Adipose tissue (tissue), 3 donors: ENCODE results near the gene AFTPH. TPM values are rescaled to one million over a fixed set of nuclear protein-coding genes. Genes with fewer than 3 reads are reported as not detected.

ENCODE experiments used
- H3K27ac ChIP-seq: one replicate; pipeline ENCODE4 v1.5.1; 2013; ENCODE audit warnings: low read depth, low read length
- WGBS, 3 donors: extraction: QIAGEN DNeasy Blood & Tissue Kit; methylation state at CpG; one replicate each; pipeline ENCODE4 v1.1.7; 2013; 5-methylcytosine and 5-hydroxymethylcytosine counted together
- polyA plus RNA-seq, 3 donors: library from polyadenylated mRNA; stranded (reverse); fragments of 200-250 nt; gene quantifications; one replicate each; pipeline ENCODE4 v1.2.3, GENCODE V29; 2013
- donor health status: healthy with polysubstance abuse.
- donor health status: Bipolar disorder and iron deficiency.
- donor health status: healthy.

Gene AFTPH
- polyA plus RNA-seq, 3 donors, result 15.6 to 18.8 (median 15.9) TPM

DNA sequence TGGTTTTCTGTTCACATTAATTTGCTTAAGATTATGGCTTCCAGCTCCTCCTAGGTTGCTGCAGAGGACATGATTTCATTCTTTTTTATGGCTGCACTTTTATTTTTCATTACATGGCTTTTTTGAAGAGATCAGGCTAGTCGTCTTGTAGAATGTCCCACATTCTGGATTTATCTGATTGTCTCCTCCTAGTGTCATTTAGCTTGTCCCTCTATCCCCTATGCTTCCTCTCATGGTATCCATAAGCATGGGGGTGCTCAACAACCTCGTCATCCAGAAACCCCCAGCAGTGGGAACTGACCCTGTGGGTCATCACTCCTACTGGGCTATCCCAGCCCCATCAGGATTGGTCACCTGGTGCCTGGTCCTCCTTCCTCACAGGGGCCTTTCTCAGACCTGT, 80.0 kb downstream of the AFTPH start:
- no peak overlapping the region for H3K27ac ChIP-seq
- 87 to 94% (median 90%) methylated on average over 2 of the region's 2 CpGs for WGBS, 3 donors

DNA sequence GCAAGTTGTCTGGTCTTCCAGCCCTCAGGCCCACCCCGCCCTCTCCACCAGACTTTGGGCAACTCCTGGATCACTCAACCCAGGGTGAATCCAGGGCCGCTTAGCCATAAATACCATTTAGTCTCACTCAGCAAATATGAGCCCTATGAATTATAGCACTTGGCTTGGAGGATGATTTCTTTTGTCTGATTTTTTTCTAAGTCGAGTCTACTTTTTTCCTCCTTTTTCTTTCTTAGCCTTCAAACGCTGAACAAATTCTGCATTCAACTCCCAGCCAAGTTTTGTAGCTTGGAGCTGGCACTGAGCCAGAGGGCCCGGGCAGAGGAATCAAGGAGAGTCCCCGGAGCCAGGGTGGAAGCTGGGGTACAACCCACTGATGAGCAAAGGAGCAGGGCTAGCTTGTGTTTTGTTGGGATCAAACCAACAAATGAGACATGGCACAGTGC, 80.9 kb downstream of the AFTPH start:
- no peak overlapping the region for H3K27ac ChIP-seq
- 41 to 56% (median 45%) methylated on average over 6 of the region's 6 CpGs for WGBS, 3 donors

DNA sequence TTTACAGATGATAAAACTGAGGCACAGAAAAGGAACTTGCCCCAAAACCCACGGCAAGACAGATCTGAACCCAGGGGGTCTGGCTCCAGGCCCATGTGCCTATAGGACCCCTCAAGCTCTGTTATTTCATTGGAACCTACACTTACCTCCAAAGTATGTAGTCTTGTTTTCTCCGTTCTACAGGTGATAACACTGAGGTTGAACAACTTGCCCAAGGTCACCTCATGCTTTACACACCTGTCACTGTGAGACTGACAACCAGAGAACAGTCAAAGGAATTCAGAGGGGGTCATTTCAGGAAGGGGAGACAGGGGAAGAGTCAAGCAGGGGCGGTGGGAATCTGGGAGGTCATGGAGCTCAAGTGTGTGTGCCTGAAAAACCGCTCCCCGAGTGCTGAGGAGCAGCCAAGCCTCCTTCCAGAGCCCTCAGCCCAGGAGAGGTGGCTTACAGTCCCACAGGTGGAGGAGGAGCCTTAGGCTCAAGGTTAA, 81.9 kb downstream of the AFTPH start:
- WGBS, 3 donors, result 60 to 95% (median 88%) methylated on average over 5 of the region's 5 CpGs
- no peak overlapping the region for H3K27ac ChIP-seq

DNA sequence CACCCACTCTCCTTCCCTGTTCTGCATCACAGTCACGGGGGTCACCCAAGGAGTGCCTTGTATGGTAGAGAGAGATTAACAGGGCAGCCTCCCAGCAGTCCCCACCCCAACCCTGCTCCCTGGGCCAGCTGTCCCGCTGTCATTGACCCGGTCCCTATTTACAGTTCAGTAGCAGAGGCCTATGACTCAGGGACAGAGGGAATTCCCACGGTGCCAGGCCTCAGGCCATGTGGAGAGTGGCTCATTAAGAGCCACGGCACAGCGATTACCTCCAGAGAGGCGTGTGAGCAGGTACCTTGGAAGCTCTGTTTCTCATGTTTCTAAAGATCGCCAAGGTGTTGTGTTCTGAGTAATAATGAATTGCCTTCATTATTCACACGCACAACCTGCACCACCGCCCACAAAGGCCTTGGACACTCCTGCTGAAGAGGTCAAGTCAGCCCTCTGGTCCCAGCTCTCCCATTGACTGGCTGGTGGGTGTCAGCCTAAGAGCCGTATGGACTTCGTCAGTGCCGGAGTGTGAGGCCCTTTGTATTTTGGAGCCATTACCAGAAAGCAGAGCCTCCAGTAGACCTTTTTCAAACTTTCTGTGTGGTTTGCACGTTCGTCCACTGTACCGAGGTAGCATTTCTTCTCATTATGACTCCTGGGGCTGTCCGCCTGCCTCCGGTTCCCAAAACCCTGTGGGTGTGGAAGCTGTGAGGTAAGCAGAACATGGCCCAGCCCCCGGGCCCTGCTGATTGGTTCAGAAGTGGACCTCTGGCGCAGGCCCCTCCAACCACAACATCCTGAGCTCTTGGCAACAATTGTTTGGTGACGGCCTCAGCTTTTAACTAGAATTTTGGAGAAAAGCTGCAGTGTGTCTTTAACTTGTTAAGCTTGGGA, 82.6 kb downstream of the AFTPH start:
- whole genome bisulfite sequencing, 3 donors, result 45 to 68% (median 50%) methylated on average over 21 of the region's 21 CpGs
- H3K27ac ChIP-seq, result no peak overlapping the region

DNA sequence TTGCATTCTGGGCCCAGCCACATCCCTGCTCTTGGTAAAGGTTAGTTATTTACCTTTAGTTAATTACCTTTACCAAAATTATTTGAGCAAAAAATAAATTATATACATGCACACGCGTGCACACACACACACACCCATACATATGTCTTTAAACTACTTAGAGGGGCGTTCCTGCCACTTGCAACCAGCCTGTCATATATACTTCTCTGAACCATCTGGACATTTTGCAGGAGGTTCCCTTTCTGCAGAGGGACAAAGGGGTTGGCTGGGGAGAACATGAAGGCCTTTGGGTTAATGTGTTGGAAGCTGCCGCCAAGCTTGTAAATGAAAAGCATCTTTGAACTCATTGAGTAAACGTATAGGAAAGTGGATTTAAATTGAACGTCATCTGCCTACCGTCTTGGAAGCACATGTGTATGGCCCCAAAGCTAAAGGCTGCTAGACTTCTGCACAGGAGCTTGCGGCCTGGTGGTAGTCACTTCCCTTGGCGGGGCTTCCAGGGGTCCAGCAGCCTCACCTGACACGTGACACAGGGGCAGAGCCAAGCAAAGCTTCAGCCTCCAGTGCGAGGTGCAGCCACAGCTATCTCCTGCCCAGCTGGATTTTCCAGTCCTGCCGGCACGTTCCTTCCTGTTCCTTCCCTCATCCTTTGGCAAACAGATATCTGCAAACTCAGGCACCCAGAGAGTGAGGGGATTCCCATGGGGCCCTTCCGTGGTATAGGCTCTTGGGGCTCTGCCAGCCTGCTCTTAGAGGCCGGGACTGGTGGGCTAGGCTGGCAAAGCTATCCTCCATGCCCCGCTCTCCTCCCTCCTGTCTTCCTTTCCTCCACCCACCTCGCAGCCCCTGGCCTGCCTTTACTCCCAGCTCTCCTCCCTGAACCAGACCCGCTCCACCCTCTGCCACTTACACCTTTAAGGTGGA, 83.5 kb downstream of the AFTPH start:
- no peak overlapping the region for H3K27ac ChIP-seq
- WGBS, 3 donors, result 59 to 69% (median 67%) methylated on average over 18 of the region's 18 CpGs

DNA sequence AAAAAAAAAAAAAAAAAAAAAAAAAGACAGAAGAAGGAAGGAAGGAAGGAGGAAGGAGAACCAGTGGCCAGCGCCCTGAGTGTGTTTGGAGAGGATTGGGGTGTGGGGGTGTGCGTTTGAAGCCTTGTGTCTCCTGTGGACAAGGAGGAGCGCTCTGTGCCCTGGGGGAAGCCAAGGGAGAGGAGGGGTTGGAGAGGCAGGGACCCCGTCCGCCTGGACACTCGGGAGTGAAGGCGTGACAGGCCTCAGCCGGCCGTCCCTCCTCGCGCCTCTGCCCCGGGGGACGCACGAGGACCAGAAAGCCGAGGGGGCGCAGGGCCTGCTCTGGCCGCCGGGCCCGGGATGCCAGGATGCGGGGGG, 84.7 kb downstream of the AFTPH start:
- WGBS, 3 donors, result 12 to 34% (median 12%) methylated on average over 14 to 20 of the region's 20 CpGs
- H3K27ac ChIP-seq, result no peak overlapping the region

DNA sequence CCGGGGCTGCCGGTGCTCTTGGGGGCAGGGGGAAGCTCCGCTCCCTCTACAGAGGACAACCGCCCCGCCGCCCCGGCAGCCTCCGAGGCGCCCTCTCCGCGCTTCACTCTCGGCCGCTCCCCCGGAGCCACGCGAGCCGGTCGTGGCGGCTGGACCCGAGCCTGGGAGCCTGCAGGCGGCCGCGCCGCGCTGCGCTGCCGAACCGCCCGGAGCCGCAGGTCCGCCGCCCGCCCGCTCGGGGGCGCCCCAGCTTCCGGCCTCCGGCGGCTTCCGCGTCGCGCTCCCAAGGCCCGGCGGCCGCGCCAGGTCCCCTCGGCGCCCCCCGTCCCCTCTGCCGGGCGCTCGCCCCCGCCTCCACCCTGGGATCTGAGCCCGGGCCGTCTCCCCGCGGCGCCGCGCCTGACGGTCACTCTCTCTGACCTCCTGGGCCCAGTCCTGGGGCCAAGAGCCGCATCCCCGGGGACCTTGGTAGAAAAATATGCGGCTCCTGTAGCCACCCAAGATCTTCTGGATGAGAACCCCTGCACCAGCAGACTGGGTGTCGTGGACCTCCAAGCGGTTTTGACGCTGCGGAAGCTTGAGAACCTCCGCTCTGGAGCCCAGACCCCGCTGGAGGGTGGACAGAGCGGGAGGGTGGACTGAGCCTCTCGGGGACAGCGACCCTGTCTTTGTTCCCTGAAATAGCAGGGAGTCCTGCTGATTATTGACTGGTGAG, 85.3 kb downstream of the AFTPH start:
- no peak overlapping the region for H3K27ac ChIP-seq

DNA sequence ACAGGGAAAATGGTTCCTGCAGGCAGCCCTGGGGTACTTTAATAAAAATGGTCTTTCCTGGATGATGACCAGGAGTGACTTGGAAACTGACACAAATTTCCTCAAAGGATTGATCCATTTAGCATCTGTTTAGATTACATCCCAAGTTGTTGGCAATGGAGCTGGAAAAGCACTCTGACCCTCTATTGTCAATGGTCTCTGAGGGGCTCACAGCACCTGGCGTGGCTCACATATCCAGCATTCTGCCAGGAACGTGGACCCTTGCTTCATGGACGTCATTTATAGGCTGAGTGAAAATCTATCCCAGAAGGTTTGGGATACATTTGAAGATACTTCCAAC, 85.8 kb downstream of the AFTPH start:
- H3K27ac ChIP-seq, result no peak overlapping the region
- WGBS, 3 donors, result 59 to 72% (median 71%) methylated on average over 3 of the region's 3 CpGs

More for the DNA sequence above, 85.3 kb downstream of the AFTPH start:
- 5% methylated on average over 46 to 74 of the region's 74 CpGs for WGBS, 3 donors

DNA sequence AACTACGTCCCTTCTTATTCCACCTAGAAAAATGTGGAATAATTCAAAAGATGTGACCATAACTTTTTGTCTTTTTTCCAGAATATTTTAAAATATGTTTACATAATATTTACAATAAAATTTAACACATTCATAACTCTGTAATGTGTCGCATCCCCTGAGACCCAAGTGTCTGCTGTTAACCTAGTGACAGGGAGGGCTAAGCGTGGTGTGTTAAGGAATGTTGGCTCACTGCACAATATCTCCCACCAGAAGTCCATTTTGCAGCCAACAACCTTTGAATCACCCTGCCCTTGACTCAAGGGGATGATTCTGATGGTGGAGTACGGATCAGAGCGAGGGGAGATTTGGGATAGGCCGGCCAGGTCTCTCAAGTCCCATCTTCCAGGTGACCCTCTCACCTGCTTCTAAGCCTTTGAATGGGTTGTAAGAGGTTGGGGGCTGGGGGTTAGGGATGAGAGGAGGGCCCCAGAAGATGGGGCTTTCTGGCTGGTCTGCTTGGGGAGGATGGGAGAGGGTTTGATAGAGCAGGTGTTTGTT, 86.3 kb downstream of the AFTPH start:
- WGBS, 3 donors, result 93 to 97% (median 95%) methylated on average over 6 of the region's 6 CpGs
- H3K27ac ChIP-seq, result no peak overlapping the region

DNA sequence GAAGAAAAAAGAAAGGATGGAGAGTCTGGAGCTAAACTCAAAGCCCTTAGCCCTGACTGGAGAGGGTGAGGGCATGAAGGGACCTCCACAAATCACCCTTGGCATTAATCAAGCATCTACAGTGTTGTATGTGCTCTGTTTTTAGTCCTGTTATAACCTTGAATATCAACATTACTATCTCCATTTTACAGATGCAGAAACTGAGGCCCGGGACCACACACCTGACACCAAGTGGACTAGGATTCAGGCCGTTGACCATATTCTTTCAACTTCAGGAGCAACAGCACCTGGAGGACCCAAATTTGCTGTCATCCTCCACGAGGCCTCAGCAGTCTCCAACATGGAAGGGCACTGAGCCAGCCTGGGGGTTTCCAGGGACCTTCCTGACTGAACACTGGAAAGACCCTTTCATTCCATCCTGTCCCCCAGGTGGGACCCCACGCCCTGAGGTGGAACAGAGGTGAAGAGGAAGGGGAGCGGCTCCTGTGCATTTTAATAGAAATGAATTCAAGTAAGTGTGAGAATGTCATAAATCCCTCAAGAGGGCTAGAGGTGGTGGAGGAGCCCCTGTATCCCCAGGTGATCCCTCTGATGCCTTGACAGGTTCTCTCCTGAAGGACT, 88.6 kb downstream of the AFTPH start:
- 86 to 92% (median 89%) methylated on average over 5 of the region's 5 CpGs for WGBS, 3 donors
- H3K27ac ChIP-seq, result no peak overlapping the region

DNA sequence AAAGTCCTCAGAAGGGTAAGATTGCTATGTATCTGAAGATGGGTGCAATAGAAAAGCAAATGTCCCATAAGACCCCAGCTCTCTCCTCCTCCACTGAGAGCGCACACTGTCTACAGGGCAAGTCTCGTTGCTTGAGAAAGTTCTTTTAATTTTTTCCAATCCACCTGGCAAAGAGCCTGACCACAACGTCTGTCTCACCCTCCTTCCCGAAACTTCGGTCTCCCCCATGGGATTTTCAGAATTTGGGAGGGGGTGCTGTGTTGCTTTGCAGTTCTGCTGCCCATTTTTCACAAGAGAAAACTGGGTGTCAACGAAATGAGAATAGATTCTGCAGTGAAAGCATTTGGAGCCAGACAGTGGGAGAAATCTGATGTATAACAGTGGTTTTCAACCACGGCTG, 89.1 kb downstream of the AFTPH start:
- 52 to 81% (median 55%) methylated on average over 7 of the region's 7 CpGs for WGBS, 3 donors
- H3K27ac ChIP-seq, result no peak overlapping the region

DNA sequence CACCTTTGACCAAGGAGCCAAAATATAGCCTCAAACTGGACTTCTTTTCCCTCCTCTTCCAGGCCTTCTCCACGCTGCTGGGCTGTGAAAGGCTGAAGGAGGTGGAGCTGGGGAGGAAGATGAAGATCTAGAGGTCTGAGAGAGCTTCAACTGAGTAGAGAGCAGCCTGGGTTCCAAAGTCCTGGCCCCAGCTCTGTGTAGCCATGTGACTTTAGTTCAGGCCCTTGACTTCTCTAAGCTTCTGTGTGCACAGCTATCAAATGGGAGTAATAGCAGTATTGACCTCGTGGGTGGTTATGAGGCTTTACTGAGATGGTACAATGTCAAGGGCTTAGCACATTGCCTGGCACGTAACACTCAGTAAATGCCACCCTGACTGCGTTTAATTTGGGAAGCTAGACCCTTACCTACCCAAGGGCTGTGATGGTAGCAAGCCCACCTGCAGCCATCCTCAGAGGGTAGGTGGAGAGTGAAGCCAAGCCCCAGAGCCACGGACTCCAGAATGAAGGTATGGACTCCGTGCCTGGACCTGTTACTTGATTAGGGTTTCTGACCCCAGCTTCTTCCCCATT, 91.2 kb downstream of the AFTPH start:
- no peak overlapping the region for H3K27ac ChIP-seq
- 94 to 95% (median 95%) methylated on average over 6 of the region's 6 CpGs for WGBS, 3 donors

DNA sequence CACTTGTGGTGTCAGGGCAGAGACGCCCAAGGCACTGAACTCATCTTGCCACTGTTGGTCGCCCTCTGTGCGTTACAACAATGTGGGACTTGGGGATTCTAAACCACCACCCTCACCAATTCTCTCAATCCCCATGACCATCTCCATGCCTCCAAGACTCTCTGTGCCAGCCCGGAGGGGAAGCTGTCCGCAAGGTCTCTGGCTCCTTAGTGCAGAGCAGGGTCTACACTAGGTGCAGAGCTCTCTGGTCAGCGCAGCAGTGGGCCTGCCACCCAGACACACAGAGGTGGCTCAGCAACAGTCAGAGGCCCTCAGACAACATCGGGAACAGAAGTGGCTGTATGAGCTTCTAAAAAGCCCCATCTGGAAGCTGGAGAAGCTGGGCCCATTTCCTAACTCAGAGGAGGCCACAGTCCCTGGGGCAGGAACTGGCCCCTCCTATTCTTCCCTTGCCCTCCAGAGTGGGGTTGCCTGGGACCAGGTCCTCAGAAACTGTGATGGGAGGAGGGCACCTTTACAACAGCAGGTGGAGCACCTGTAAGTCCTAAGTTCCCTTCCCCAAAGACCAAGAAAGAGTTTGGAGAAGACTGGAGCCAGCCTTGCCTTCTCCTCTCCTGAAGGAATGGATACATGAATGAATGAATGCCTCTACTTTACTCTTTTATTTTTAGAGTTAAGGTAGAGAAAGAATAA, 91.9 kb downstream of the AFTPH start:
- no peak overlapping the region for H3K27ac ChIP-seq
- WGBS, 3 donors, result 96 to 99% (median 97%) methylated on average over 7 of the region's 7 CpGs

DNA sequence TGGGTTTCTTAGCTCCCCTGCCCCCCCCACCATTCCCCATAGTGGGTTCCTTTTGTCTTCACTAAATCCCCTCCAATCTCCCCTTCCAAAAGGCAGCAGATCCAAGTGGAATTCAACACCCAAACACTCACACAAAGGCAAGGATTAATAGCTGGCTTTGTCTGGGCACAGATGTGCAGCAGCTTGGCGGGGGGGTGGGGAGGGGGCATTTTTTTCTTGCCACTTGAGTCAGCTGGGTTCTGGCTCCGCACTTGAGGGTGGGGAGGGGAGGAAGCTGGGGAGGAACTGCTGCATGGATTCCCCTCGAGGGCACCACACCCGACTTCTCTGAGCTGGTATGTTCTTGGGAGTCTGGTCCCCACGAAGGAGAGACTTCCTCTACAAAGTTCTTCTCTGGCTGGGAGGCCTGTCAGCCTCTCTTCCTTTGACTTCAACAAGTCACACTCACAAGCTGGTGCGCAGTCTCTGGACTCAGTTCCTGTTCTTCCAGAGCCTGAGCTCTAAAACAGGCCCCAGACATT, 93.6 kb downstream of the AFTPH start:
- H3K27ac ChIP-seq, result no peak overlapping the region
- WGBS, 3 donors, result 35 to 71% (median 56%) methylated on average over 6 of the region's 6 CpGs

DNA sequence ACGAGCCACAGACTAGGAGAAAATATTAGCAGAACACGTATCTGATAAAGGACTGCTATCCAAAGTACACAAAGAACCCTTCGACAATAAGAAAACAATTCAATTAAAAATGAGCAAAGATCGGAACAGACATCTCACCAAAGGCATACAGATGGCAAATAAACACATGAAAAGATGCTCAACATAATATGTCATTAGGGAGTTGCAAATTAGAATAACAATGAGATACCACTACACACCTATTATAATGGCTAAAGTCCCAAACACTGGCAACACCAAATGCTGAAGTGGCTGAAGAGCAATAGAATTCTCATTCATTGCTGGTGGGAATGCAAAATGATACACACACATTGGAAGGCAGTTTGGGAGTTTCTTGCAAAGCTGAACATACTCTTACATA, 96.5 kb downstream of the AFTPH start:
- H3K27ac ChIP-seq, result no peak overlapping the region
- 54 to 92% (median 89%) methylated on average over 4 of the region's 4 CpGs for WGBS, 3 donors

DNA sequence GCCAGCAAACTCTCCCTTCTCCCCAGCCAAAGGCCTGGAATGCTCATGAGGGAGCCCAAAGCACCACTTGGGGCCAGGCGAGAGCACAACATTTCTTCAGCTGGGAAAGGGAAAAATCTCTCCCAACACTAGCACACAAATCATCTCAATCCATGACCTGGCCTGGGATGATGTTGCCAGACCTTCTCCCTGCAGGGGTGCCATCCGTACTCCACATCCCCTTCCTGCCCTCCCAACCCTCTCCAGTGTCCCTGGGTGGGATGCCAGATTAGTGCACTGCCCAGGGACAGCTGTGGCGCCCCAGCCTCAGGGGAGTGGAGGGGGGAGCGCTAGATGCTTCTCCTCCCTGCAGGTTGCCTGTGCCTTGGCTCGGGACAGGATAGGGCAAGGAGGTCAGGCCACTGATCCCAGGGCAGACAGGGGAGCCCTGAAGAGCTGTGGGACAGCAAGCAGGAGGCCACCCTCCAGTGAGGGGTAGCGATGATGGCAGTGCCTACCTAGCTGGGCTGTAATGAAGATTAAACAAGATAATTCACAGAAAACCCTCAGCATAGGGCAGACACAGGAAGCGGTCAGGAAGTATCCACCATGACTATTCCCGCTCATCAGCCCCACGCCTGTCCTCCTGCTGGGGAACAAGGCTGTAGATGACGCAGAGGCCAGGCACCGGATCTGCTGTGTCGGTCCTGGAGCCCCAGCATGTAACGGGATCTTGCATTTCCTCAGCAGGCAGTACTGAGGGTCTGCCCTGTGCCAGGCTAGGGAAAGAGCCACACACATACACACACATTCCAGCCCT, 98.5 kb downstream of the AFTPH start:
- no peak overlapping the region for H3K27ac ChIP-seq
- 77 to 88% (median 87%) methylated on average over 13 of the region's 13 CpGs for WGBS, 3 donors
